Measurements from ENCODE around the gene COL26A1. TPM values are rescaled to one million over a fixed set of nuclear protein-coding genes. Genes with fewer than 3 reads are reported as not detected.

COL26A1 gene
- total RNA-seq, 1 experiment from 2014 or later: not detected

GRCh38 chr7:101553771-101554445 is 191.2 kb downstream of the COL26A1 start:
- Histone ChIP-seq H3K9me3 (ENCODE audit: low read length) (no peaks in the 10 kb centered on the region), H3K9me2 (replicated peaks; ENCODE audit: low read length) (no peaks in the 10 kb centered on the region), H3K27ac (ENCODE audit: low read length) (no peak overlapping the region), H3K4me3 (ENCODE audit: low read length) (no peak overlapping the region), H3K36me3 (ENCODE audit: low read depth, low read length) (no peaks in the 10 kb centered on the region), H3K4me2 (ENCODE audit: low read length) (no peak overlapping the region), H3F3A (ENCODE audit: low read length, unreplicated experiment) (no peaks in the 10 kb centered on the region), H4K20me1 (ENCODE audit: low read length) (no peaks in the 10 kb centered on the region), H3K79me2 (ENCODE audit: low read length) (no peaks in the 10 kb centered on the region), H3K4me1 (ENCODE audit: insufficient read depth, low read length) (no peaks in the 10 kb centered on the region), H3K9ac (ENCODE audit: low read length) (no peak overlapping the region), H3K27me3 (ENCODE audit: low read length) (no peaks in the 10 kb centered on the region), H2AFZ (ENCODE audit: low read length) (no peak overlapping the region)
- CTCF ChIA-PET: interaction anchor here (0.6 kb wide), 1 partner anchor 11 kb away, joined by 3 read pairs; no protein-coding TSS in a partner anchor
- no peak for DNase-seq
- no peak for ATAC-seq
- no peak for TF ChIP-seq EZH2phosphoT487 (IDR thresholded peaks at IDR 0.05; ENCODE audit: borderline replicate concordance, low read length)
- no peak for TF ChIP-seq EZH2 (IDR thresholded peaks at IDR 0.05; ENCODE audit: low read length, unreplicated experiment)
- no TSS peak for BruUV-seq (replicated peaks)
- POLR2A ChIA-PET (ENCODE audit: unreplicated experiment): no interaction called here
- intact Hi-C loops (cut with micrococcal nuclease): no loop called here

GRCh38 chr7:101554584-101555268 is 192.1 kb downstream of the COL26A1 start:
- H3K9ac ChIP-seq (ENCODE audit: low read length): no peak overlapping the region
- TF ChIP-seq CTCF (conservative IDR thresholded peaks at IDR 0.05; ENCODE audit: low read depth, low read length) (no peak), EZH2phosphoT487 (IDR thresholded peaks at IDR 0.05; ENCODE audit: borderline replicate concordance, low read length) (no peak), EZH2 (IDR thresholded peaks at IDR 0.05; ENCODE audit: low read length, unreplicated experiment) (no peak)
- H3K9me2 ChIP-seq (replicated peaks; ENCODE audit: low read length): no peaks in the 10 kb centered on the region
- ChIA-PET CTCF (interaction anchor here (0.6 kb wide), 1 partner anchor 11 kb away, joined by 3 read pairs; no protein-coding TSS in a partner anchor), POLR2A (ENCODE audit: unreplicated experiment) (no interaction called here)
- no peaks in the 10 kb centered on the region for H3K79me2 ChIP-seq (ENCODE audit: low read length)
- DNase-seq (no peak), ATAC-seq (no peak)
- H3K4me2 ChIP-seq (ENCODE audit: low read length): no peak overlapping the region
- no peaks in the 10 kb centered on the region for H4K20me1 ChIP-seq (ENCODE audit: low read length)
- H3K4me3 ChIP-seq (ENCODE audit: low read length): no peak overlapping the region
- no TSS peak for BruUV-seq (replicated peaks)
- no peak overlapping the region for H3K27ac ChIP-seq (ENCODE audit: low read length)
- no peak overlapping the region for H2AFZ ChIP-seq (ENCODE audit: low read length)
- H3K9me3 ChIP-seq (ENCODE audit: low read length): no peaks in the 10 kb centered on the region
- no peaks in the 10 kb centered on the region for H3K36me3 ChIP-seq (ENCODE audit: low read depth, low read length)
- no peaks in the 10 kb centered on the region for H3F3A ChIP-seq (ENCODE audit: low read length, unreplicated experiment)
- H3K27me3 ChIP-seq (ENCODE audit: low read length): no peaks in the 10 kb centered on the region
- H3K4me1 ChIP-seq (ENCODE audit: insufficient read depth, low read length): no peaks in the 10 kb centered on the region
- intact Hi-C loops (cut with micrococcal nuclease): no loop called here

- CTCF ChIA-PET: no interaction called here
- no peaks in the 10 kb centered on the region for H3K4me1 ChIP-seq (ENCODE audit: insufficient read depth, low read length)
- H3K9me2 ChIP-seq (replicated peaks; ENCODE audit: low read length): no peaks in the 10 kb centered on the region
- H3K4me2 ChIP-seq (ENCODE audit: low read length): no peak overlapping the region
- H3K9ac ChIP-seq (ENCODE audit: low read length): no peak overlapping the region
- DNase-seq (no peak), ATAC-seq (no peak)
- H3K4me3 ChIP-seq (ENCODE audit: low read length): no peak overlapping the region
- H2AFZ ChIP-seq (ENCODE audit: low read length): no peak overlapping the region
- intact Hi-C loops (cut with micrococcal nuclease): no loop called here
- H3F3A ChIP-seq (ENCODE audit: low read length, unreplicated experiment): no peaks in the 10 kb centered on the region
- H3K36me3 ChIP-seq (ENCODE audit: low read depth, low read length): no peaks in the 10 kb centered on the region
- H4K20me1 ChIP-seq (ENCODE audit: low read length): no peaks in the 10 kb centered on the region
- POLR2A ChIA-PET (ENCODE audit: unreplicated experiment): no interaction called here
- H3K27me3 ChIP-seq (ENCODE audit: low read length): no peaks in the 10 kb centered on the region
- H3K79me2 ChIP-seq (ENCODE audit: low read length): no peaks in the 10 kb centered on the region
- no peaks in the 10 kb centered on the region for H3K9me3 ChIP-seq (ENCODE audit: low read length)
- no peak overlapping the region for H3K27ac ChIP-seq (ENCODE audit: low read length)
- no TSS peak for BruUV-seq (replicated peaks)
- TF ChIP-seq EZH2phosphoT487 (IDR thresholded peaks at IDR 0.05; ENCODE audit: borderline replicate concordance, low read length) (no peak), EZH2 (IDR thresholded peaks at IDR 0.05; ENCODE audit: low read length, unreplicated experiment) (no peak), CTCF (conservative IDR thresholded peaks at IDR 0.05; ENCODE audit: low read depth, low read length) (no peak)
Observed at GRCh38 chr7:101555269-101555920, 192.7 kb downstream of the COL26A1 start.

Data from PC-3 (cell line).